A549 treated with AZD2906 at 1 μM for 4 hours (cell line): ENCODE results near the gene RNF44. TPM values are rescaled to one million over a fixed set of nuclear protein-coding genes. Genes with fewer than 3 reads are reported as not detected.

Source experiments
- total RNA-seq: library from RNA; stranded (reverse); fragments of 200-300 nt; extraction: Qiagen RNA extraction; gene quantifications from 5 replicates; pipeline ENCODE4 v1.2.3, GENCODE V29; 2022

The RNF44 gene
- total RNA-seq = 27.3 to 38.4 TPM (median 35.4 TPM) in 5 replicates

DNA sequence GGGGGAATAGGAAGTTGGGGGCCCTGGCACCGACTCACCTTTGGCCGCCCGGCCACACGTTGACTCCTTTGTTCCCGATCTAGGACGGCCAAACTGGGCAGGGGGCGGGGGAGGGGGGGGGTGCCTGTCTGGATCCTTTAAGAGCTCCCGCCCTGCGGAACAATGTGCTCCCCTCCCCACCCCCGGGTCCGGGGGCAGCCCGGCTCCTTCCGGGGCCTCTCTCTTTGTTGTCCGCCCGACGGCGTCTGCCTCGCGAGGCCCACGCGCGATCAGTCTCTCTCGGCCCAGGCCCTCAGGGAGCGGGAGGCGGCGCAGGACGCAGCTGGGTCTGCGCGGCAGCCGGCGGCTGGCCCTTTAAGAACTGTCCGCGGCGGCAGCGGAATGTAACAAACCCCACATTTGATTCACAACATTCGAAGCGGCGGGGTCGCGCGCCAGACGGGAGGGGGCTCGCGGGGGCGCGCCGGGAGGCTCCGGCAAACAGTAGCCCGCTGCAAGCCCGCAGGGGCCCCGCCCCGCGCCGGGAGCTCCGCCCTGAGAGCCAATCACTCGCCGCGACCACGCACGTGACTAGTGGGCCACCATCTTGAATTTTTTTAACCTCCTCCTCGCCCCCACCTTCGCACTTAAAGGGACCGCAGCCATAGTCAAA lies at the start of gene RNF44:
Gene RNF44 (minus strand): TSS at position 501 of the 652 bp plus-strand sequence. CDS start 4,930 bp downstream, outside the sequence.

GRCh38 chr5:176548967-176549444 lies 11.8 kb upstream of the RNF44 start, which contains the start of gene CDHR2:
TSS of gene CDHR2 (plus strand) at chr5:176549342. CDS start at chr5:176565353, 16,011 bp downstream.

Other genes with a start within 250 kb of the RNF44 start
- 75.2 to 106 TPM (median 83.3 TPM) in 5 replicates for gene KIAA1191, start 175.6 kb downstream of the RNF44 start, total RNA-seq
- 0.37 to 1.2 TPM (median 0.60 TPM) in 5 replicates for gene ARL10, start 171.9 kb downstream of the RNF44 start, total RNA-seq
- gene NOP16, start 148.8 kb downstream of the RNF44 start, total RNA-seq = 119 to 141 TPM (median 127 TPM) in 5 replicates
- 258 to 286 TPM (median 259 TPM) in 5 replicates for gene HIGD2A, start 148.7 kb downstream of the RNF44 start, total RNA-seq
- gene CLTB, start 120.9 kb downstream of the RNF44 start, total RNA-seq = 105 to 180 TPM (median 173 TPM) in 5 replicates
- gene FAF2, start 89.0 kb downstream of the RNF44 start, total RNA-seq = 43.4 to 54.7 TPM (median 44.3 TPM) in 5 replicates
- 0.06 to 0.29 TPM (median 0.15 TPM) in 5 replicates for gene CDHR2, start 11.9 kb upstream of the RNF44 start, total RNA-seq
- gene GPRIN1, start 72.8 kb upstream of the RNF44 start, total RNA-seq = 8.2 to 9.6 TPM (median 9.2 TPM) in 5 replicates
- gene SNCB, start 93.1 kb upstream of the RNF44 start, total RNA-seq = 0.84 to 1.4 TPM (median 1.3 TPM) in 5 replicates
- not detected in 5 replicates for gene EIF4E1B, start 93.3 kb upstream of the RNF44 start, total RNA-seq
- gene TSPAN17, start 110.1 kb upstream of the RNF44 start, total RNA-seq = 61.7 to 65.9 TPM (median 63.1 TPM) in 5 replicates